HG02973 (cell line): ENCODE results near the gene JAZF1.
"Not testable (repeated sequence)": the region's sequence is repeated elsewhere in the genome, so short reads cannot be mapped to it uniquely, and the experiment has no call there.

ENCODE experiments used
- ATAC-seq: cut with Tn5 transposase; IDR thresholded peaks from one replicate; pipeline ENCODE4 v1.9.1; 2021; ENCODE audit warnings: moderate library complexity; ENCODE audit not compliant: unreplicated experiment

The JAZF1 gene

GRCh38 chr7:28018020-28018419 is 162.6 kb downstream of the JAZF1 start:
- ATAC-seq: no peak

- ATAC-seq: no peak
These were observed 163.2 kb downstream of the JAZF1 start for GRCh38 chr7:28017372-28017771.

GRCh38 chr7:28016297-28016696 is 164.3 kb downstream of the JAZF1 start:
- ATAC-seq: no peak

- no peak for ATAC-seq
These were observed 165.4 kb downstream of the JAZF1 start for GRCh38 chr7:28015169-28015568.

- not testable (repeated sequence) for ATAC-seq
These were observed 166.3 kb downstream of the JAZF1 start for GRCh38 chr7:28014340-28014739.

GRCh38 chr7:28013441-28013840 is 167.2 kb downstream of the JAZF1 start:
- ATAC-seq: no peak

GRCh38 chr7:28013019-28013418 is 167.6 kb downstream of the JAZF1 start:
- ATAC-seq: no peak

- ATAC-seq: no peak
These were observed 171.7 kb downstream of the JAZF1 start for GRCh38 chr7:28008911-28009310.

- no peak for ATAC-seq
These were observed 172.4 kb downstream of the JAZF1 start for GRCh38 chr7:28008171-28008570.

- no peak for ATAC-seq
These were observed 174.1 kb downstream of the JAZF1 start for GRCh38 chr7:28006491-28006890.

GRCh38 chr7:28005847-28006231 is 174.8 kb downstream of the JAZF1 start:
- no peak for ATAC-seq

GRCh38 chr7:28005075-28005846 is 175.3 kb downstream of the JAZF1 start:
- ATAC-seq: no peak

GRCh38 chr7:28003408-28003807 is 177.2 kb downstream of the JAZF1 start:
- ATAC-seq: no peak

GRCh38 chr7:28002638-28003037 is 178.0 kb downstream of the JAZF1 start:
- no peak for ATAC-seq

- no peak for ATAC-seq
These were observed 178.7 kb downstream of the JAZF1 start for GRCh38 chr7:28001896-28002295.

GRCh38 chr7:27999829-28000228 is 180.8 kb downstream of the JAZF1 start:
- ATAC-seq: no peak

- ATAC-seq: no peak
These were observed 182.2 kb downstream of the JAZF1 start for GRCh38 chr7:27998382-27998781.

GRCh38 chr7:27997188-27997707 is 183.3 kb downstream of the JAZF1 start:
- ATAC-seq: no peak

GRCh38 chr7:27996141-27996540 is 184.5 kb downstream of the JAZF1 start:
- ATAC-seq: no peak

GRCh38 chr7:27995228-27995627 is 185.4 kb downstream of the JAZF1 start:
- no peak for ATAC-seq

- no peak for ATAC-seq
These were observed 186.0 kb downstream of the JAZF1 start for GRCh38 chr7:27994639-27995038.

- no peak for ATAC-seq
These were observed 187.7 kb downstream of the JAZF1 start for GRCh38 chr7:27992755-27993493.
